ENCODE results near the gene DPH2.

The DPH2 gene

DNA sequence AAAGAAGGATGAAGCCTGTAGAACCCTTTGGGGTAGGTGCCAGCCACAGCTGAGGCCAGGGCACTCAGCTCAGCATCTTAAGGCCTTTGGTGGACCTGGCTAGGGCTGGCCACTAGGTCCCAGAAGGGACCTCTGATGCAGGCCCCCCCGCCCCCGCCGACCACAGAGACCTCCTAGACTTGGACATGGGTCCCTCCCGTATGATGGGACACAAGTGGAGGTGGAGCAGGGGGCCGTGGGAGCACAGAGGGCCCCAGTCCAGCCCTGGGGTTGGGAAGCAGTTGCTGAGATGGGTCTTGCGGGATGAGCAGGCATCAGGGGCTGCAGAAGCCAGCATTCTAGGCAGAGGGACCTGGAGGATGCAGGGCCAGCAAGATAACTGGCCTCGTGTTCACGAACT, 12.4 kb downstream of the DPH2 start:
- DNase-seq (ENCODE audit: low read depth in 2 of 2, low spot score in 1 of 2) = no peak

DNA sequence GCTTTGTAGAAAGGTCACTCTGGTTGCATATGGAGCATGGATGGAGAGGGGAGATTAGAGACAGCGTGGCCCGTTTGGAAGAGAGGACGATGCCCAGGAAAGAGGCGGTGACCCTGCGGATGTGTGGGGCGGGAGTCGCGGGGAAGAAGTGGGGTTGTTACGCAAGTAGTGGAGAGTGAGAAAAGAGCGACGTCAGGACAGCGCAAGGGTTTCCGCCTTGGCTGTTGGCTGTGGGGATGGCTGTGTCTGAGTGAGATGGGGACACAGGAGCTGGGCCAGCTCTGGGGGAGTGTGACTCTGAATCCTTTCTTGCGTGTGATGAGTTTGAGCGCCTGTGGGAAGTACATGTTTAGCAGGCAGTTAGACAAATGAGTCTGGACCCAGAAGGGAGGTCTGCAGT, 13.0 kb downstream of the DPH2 start:
- DNase-seq (ENCODE audit: low read depth in 2 of 2, low spot score in 1 of 2) = no peak

DNA sequence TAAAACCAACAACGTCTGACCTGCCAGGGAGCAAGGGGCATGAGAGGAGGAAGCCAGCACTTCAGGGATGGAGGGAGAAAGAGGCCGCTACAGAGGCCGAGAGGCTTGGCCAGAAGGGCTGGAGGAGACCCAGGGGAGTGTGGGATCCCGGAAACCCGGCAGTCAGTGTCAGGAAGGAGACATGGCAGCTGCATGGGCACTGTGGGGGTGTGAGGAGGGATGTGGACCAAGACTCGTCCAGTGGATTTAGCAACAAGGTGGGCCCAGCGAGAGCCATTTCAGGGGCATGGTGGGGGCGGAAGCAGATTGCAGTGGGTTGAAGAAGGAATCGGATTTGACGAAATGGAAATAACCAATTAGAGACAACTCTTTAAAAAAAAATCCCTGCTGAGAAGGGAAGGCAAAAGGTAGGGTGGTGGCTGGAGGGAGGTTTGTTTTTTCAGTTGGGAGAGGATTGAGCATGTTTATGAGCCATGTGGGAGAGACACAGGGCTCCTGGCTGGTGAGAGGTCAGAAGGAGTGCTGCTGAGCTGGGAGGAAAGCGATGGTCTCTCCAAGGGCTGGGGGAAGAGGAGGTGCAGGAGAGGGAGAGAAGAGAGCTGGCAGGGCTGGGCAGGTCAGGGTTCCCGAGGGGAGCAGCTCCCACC, 13.6 kb downstream of the DPH2 start:
- no peak for DNase-seq (ENCODE audit: low read depth in 2 of 2, low spot score in 1 of 2)

DNA sequence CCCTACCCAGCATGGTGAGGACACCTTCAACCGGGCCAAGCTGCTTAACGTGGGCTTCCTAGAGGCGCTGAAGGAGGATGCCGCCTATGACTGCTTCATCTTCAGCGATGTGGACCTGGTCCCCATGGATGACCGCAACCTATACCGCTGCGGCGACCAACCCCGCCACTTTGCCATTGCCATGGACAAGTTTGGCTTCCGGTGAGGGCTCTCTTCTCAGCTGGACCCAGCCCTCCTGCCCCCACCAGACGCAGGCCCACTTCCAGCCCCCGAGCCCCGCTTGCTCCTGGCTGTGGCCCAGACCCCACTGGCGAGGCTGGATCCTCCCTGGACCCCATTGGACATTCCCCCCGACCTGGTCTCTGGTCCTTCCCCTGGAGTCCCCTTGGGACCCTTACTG, 15.0 kb downstream of the DPH2 start:
- DNase-seq (ENCODE audit: low read depth in 2 of 2, low spot score in 1 of 2) = no peak

DNA sequence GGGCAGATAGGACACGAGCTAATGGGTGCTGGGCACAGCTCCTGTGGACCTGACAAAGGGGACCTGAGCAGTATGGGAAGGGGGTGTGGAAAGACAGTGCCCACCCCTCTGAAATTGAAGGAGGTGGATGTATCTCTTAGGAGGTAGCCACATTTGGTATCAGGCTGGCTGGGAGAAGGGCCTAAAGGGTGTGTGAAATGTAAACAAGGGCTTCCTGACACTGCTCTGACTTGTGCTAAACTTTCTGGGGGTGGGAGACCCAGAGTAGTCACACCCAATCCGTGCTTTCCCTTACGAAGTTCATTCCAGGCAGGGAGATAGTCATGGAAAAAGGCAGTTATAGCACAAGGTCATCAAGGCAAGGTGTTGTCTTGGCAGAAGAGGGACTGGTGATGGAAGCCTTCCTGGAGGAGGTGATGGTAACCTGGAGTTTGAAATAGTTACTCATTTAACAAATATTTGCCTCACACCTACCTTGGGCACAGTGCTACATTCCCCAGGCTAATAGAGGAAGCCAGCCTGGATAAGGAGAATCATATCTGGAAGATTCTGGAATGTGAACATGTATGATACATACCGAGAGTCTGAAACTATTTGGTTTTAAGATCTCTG, 16.3 kb downstream of the DPH2 start:
- no peak for DNase-seq (ENCODE audit: low read depth in 2 of 2, low spot score in 1 of 2)

DNA sequence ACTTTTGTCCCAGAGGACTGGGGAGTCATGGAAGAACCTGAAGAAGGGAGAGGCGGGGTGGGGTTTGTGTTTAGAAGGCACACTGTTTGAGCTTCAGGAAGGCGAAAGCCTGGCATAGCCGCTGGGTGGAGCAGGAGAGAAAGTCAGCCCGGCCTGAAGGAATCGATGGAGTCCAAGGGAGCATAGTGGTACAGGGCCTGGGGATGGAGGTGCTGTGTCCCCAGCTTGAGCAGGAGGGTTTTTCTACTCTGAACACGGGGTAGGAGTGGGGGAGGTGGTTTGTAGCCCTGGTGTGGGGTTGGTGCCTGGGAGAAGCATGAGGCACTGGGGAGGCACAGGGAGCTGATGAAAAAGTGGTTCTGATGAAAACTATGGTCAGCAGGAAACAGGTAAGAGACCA, 16.9 kb downstream of the DPH2 start:
- no peak for DNase-seq (ENCODE audit: low read depth in 2 of 2, low spot score in 1 of 2)

DNA sequence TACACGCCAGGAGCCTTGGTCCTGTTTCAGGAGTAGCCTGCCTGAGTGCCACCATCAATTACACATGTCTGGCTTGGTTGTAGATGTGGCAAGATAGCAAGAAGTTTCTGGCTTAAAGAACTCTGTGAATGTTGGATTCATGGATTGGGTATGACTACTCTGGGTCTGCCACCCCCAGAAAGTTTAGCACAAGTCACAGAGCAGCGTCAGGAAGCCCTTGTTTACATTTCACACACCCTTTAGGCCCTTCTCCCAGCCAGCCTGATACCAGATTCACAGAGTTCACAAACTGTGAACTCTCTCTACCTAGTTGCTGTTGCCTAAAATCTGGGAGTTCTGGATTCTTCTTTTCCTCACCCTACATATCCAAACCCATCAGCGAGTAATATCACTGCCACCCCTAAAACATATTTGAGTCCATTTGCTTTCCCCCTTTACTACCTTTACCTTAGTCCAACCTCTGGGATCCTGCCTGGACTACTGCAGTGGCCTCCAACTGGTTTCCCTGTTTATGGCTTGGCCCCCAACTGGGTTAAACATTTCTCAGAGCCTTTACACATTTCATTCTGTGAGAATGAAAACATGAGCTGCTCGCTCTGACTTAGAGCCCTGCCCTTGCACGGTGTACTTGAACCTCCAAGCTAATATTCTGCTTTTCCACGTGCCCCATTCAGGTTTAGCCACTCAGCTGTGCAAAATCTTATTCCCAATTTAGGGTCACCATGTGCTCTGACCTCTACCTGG, 17.5 kb downstream of the DPH2 start:
- DNase-seq (ENCODE audit: low read depth in 2 of 2, low spot score in 1 of 2) = no peak

DNA sequence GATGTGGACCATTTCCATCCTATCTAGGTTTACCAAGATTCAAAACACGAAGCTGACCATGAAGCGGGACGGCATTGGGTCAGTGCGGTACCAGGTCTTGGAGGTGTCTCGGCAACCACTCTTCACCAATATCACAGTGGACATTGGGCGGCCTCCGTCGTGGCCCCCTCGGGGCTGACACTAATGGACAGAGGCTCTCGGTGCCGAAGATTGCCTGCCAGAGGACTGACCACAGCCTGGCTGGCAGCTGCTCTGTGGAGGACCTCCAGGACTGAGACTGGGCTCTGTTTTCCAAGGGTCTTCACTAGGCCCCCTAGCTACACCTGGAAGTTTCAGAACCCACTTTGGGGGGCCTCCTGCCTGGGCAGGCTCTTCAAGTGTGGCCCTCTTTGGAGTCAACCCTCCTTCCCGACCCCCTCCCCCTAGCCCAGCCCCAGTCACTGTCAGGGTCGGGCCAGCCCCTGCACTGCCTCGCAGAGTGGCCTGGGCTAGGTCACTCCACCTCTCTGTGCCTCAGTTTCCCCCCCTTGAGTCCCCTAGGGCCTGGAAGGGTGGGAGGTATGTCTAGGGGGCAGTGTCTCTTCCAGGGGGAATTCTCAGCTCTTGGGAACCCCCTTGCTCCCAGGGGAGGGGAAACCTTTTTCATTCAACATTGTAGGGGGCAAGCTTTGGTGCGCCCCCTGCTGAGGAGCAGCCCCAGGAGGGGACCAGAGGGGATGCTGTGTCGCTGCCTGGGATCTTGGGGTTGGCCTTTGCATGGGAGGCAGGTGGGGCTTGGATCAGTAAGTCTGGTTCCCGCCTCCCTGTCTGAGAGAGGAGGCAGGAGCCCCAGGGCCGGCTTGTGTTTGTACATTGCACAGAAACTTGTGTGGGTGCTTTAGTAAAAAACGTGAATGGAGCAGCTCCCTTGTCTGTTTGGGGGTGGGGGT, 20.7 kb downstream of the DPH2 start:
- DNase-seq (ENCODE audit: low read depth in 2 of 2, low spot score in 1 of 2) = no peak

DNA sequence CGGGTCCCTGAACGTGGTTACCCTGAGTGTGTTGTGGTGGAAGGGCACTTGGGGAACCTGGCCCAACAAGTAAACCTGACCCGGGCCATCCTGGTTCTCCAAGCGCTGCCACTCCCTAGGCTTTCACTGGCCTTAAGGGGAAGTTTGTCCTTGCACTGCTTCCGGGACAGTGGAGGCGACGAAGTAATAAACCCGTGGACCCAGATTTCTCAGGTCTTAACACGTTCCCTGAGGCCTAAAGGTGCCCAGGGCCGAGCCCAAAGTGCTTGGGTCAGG, 21.3 kb downstream of the DPH2 start:
- DNase-seq (ENCODE audit: low read depth in 2 of 2, low spot score in 1 of 2) = no peak

DNA sequence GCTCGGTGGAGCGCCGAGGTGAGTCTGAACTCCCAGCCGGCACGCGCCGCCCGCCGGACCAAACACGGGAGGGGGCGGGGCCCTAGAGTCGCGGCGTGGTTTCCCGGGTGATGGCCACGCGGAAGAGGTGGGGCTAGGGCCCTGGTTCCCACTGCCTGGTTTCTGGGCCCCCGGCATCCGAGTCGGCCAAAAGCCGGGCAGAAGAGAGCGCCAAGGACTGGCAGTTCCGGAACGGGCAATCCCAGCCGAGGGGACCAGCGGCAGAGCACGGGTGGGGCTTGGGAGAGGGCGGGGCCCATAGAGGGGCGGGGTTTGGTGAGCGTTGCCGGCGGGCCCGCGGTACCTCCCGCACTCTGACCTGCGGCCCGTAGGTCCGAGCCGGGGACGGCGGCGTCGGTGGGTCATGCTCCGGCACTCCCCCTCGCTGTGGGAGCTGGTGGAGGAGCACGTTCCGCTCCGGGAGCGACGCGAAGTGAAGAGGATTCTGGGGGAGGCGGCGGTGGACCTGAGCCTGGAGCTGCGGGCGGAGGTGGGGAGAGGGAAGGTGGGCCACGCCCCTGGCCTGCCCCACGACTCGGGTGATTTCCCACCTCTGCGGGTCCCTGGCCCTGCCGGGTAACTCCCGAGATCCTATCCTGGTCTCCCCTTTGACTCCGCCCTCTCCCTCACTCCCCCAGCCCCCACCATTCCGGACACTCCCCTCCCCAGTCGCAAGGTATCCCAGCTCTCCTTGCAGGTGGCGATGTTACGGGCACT, 21.8 kb downstream of the DPH2 start, which contains the start of gene CCDC24:
Gene CCDC24, plus strand, starts transcription at position 124 of the 756 bp plus-strand sequence. Its CDS starts 280 bp downstream, at position 404.
- DNase-seq (ENCODE audit: low read depth in 2 of 2, low spot score in 1 of 2) = peak; percentile 40 to 60

DNA sequence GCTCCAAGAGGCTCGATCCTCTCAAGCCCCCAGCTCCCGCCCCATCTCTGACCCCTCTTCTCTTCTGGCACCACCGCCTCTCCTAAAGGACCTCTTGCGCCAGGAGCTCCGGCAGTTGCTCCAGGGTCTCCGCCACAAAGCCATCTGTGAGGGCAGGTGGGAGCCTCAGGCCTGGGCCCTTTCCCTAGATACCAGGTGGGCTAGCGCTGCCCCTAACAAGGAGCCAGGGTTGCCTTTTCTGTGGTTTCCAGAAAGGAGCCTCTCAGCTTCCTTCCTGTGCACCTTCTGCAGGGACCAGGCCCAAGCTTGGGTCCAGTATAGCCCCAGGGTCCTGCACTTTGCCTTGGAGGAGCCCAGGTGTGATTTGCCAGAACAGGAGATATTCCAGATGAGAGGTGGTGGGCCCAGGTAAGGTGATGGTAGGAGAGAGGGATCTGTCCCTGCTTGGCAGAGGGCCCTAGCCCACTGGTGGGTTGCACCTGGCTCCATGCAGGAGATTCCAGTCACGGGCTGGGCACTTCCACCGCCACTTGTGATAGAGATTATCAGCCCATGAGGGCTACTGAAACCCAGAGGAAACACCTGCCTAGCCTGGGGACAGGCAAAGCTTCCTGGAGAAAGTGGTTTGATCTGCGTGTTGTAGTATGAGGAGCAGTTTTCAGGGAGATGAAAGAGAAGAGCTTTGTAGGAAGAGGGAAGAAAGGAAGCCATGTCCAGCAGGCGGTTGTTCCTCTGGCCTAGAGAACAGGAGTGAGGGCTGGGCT, 22.6 kb downstream of the DPH2 start:
- DNase-seq (ENCODE audit: low read depth in 2 of 2, low spot score in 1 of 2) = no peak

DNA sequence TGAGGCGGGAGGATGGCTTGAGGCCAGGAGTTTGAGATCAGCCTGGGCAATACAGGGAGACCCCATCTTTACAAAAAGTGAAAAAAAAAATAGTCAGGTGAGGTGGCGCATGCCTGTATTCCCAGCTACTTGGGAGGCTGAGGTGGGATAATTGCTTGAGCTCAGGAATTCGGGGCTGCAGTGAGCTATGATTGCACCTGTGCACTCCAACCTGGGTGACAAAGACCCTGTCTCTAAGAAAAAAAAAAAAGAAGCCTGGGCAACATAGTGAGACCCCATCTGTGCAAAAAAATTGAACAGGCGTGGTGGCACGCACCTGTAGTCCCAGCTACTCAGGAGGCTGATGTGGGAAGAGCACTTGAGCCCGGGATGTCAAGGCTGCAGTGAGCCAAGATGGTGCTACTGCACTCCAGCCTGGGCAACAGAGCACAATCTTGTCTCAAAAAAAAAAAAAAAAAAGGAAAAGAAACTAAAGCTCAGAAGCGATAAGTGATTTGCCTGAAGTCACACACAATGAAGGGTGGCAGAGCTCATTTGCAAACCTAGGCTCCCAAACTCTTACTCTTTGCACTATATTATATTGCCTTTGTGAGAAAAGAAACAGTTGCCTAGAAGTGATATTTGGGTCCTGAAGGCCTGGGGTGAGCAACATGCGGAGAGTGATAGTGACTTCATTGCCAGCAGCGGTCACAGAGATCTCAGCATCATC, 23.6 kb downstream of the DPH2 start:
- no peak for DNase-seq (ENCODE audit: low read depth in 2 of 2, low spot score in 1 of 2)

DNA sequence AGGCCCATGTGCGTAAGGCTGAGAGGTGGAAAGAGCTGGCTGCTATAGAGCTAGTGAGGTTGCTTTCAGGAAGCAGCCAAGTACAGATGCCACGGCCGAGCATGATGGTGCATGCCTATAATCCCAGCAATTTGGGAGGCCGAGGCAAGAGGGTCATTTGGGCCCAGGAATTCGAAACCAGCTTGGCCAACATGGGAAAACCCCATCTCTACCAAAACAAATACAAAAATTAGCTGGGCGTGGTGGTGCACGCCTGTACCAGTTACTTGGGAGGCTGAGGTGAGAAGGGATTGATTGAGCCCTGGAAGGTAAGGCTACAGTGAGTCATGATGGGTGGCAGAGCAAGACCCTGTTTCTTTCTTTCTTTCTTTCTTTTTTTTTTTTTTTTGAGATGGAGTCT, 24.3 kb downstream of the DPH2 start:
- no peak for DNase-seq (ENCODE audit: low read depth in 2 of 2, low spot score in 1 of 2)

DNA sequence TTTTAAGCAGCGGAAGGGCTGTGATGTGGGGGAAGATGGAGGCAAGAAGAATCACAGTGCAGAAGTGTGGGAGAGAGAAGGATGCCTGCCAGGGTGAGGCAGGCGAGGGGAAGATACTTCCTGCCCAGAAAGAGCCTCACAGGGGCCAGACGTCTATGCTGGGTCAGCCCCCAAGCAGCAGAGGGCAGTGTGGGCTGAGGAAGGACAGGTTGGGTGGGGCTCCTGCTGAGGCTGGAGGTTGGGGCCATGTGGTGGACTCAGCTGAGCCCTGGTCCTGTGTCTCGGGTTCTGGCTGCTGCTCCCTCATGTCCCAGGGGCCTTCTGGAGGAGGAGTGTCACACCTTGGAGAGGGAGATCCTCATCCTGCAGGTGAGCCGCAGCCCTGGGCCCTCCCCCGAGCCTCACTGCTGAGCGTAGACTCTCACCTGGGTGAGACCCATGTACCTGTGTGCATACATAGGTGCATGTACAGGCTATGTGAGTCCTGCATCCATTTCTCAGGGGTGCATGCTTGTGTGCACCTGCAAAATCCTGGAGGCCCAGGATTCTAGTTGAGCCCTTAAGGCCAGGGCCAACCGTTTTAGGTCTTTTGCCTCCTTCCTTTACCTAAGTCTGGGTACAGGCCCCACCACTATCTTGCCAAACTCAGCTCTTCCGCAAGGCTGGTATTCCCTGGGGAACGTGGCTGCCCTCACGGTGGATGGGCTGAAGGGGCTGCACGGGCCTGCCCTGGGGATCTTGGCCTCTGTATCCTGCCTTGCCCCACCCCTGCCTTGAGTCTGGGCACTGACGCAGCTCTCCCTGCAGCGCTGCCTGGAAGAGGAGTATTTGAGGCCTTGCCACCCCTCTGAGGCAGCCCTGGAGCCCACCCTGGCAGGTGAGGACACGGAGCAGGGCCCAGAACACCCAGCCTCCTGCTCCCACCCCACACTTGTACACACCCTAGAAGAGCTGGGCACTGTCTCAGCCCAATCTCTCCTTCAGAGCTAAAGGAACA, 25.3 kb downstream of the DPH2 start:
- DNase-seq (ENCODE audit: low read depth in 2 of 2, low spot score in 1 of 2) = no peak

DNA sequence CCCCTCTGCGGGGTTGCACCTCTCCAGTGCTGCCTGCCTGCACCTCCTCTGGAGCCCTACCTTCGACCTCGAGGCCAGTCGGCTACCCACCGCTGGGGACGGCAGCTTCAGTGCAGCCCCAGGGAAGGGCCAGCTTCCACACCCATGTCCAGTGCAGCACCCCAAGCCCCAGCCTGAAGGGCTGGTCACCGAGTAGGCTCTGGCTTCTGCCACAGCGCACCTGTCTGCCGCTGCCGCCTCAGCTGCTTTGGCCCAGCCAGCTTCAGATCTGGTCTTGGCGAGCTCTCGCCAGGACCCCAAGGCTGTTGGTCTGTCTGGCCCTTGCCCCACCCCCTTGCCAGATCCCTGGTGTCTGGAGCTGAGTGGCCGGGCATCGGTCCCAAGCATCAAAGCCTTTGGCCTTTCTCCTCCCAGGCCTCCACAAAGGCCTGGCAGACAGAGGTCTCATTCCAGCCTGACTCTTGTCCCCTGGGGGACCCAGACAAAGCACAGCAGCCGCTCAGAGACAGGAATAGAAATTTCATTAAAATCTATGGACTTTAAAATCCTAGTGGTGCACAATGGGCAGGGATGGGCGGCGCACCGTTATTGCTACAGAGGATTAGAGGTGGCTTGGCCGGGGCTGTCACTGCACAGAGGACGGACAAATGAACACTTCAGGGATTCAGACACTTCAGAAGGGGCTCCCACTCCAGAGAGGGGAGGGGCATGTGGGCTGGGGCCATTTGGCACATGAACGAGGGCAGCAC, 26.3 kb downstream of the DPH2 start:
- no peak for DNase-seq (ENCODE audit: low read depth in 2 of 2, low spot score in 1 of 2)

DNA sequence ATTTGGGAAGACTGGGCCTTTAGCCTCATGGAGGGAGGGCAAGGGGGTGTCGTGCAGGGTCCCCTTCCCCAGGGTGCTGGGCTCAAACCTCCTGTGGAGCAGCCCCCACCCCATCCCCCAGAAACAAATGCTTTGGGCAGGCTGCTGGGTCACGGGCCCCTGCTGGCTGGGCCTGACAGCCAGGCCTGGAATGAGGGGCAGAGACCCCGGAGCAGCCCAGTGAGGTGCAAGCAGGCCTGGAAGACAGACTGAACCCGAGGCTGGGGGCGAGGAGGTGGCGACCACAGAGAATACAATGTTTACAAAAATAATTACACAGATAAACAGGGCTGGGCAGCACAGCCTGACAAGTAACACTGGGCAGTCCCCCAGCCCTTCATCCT, 26.9 kb downstream of the DPH2 start:
- DNase-seq (ENCODE audit: low read depth in 2 of 2, low spot score in 1 of 2) = no peak

DNA sequence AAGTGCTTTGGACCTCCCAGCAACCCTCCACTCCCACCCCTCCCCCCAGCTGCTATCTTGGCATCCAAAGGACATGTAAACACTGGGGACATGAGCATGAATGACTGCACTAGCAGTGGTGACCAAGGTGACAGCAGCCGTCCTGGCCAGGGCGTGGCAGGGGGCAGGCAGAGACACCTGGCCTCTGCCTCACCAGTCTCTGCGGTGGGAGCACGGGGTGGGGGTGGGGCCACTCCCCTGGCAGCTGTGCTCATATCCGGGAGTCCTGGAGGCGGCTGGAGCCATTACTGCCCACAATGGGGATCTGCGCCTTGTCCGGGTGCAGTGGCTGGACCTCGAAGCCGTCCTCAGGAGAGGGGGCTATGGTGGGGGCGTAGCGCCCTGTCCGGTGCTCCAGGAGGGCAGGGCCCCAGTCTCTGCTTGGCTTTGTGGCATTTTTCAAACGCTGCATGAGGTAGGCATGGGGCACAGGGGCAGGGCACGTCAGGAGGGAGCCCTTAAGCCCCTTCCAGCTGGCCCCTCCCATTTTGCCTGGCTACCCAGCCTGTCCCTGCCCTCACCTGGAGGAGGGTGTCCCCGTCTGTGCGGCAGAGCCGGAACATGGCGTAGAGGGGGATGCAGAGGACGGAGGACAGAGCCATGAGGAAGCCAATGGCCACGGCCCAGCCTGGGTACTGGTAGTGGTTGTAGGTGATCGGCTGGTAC, 27.6 kb downstream of the DPH2 start:
- no peak for DNase-seq (ENCODE audit: low read depth in 2 of 2, low spot score in 1 of 2)

All from stimulated activated CD8-positive, alpha-beta memory T cell treated with anti-CD3 and anti-CD28 coated beads, Interleukin-4, amount 100 ng/mL, for 4 hours (primary cell).